Stomach (tissue), 9 donors: ENCODE data around the gene DSE. TPM values are rescaled to one million over a fixed set of nuclear protein-coding genes. Genes with fewer than 3 reads are reported as not detected.
A peak's percentile ranks its signal among the peaks of the same experiment; 100 is the strongest.

Source experiments
- DNase-seq, 2 donors: peaks; one replicate each; pipeline versions ENCODE4 v3.0.0 to v3.0.0-alpha.2; 2013 to 2019
- H3K27ac ChIP-seq, 5 donors: fragments of 200-600 bp in 4 of 5; sonication (generic) in 4 of 5; one replicate each; pipeline ENCODE4 v1.5.1; 2013 to 2019; ENCODE audit warnings: mild to moderate bottlenecking in 1 of 5, moderate library complexity in 1 of 5
- H3K27me3 ChIP-seq, 3 donors: fragments of 200-600 bp; sonication (generic); one replicate each; pipeline ENCODE4 v1.5.1; 2017 to 2019; ENCODE audit warnings: mixed run types in 1 of 3
- H3K36me3 ChIP-seq, 4 donors: fragments of 200-600 bp; sonication (generic); 1 replicate in 3 of 4; 2 replicates in 1 of 4; pipeline ENCODE4 v1.5.1; 2016 to 2019
- H3K4me1 ChIP-seq, 4 donors: fragments of 200-600 bp; sonication (generic); one replicate each; pipeline ENCODE4 v1.5.1; 2016 to 2019
- H3K4me3 ChIP-seq, 4 donors: fragments of 200-600 bp; sonication (generic) in 3 of 4; one replicate each; pipeline ENCODE4 v1.5.1; 2016 to 2019; ENCODE audit warnings: mild to moderate bottlenecking in 1 of 4
- H3K9me3 ChIP-seq, 4 donors: fragments of 200-600 bp; sonication (generic); one replicate each; pipeline ENCODE4 v1.5.1; 2016 to 2019
- CTCF ChIP-seq, 7 experiments: fragments of 450-650 bp in 4 of 7; fragments of 200-600 bp in 3 of 7; sonication (generic) in 3 of 7; IDR thresholded peaks; one replicate each; pipeline ENCODE4 v1.5.1; 2016 to 2019; ENCODE audit warnings: antibody characterized with exemption in 7 of 7, control low read depth in 2 of 7, mild to moderate bottlenecking in 1 of 7
- EP300 ChIP-seq: sonication (generic); formaldehyde crosslinking; IDR thresholded peaks from one replicate; pipeline ENCODE4 v1.6.1; 2017; ENCODE audit warnings: antibody characterized with exemption
- POLR2A ChIP-seq, 4 donors: fragments of 450-650 bp; IDR thresholded peaks; one replicate each; pipeline ENCODE4 v1.6.1; 2016; ENCODE audit warnings: antibody characterized with exemption in 4 of 4, control low read depth in 2 of 4, mild to moderate bottlenecking in 1 of 4, moderate library complexity in 1 of 4
- POLR2AphosphoS5 ChIP-seq, 3 donors: sonication (generic); formaldehyde crosslinking; IDR thresholded peaks; one replicate each; pipeline ENCODE4 v1.6.1; 2016; ENCODE audit warnings: antibody characterized with exemption in 3 of 3
- WGBS, 5 donors: extraction: QIAGEN DNeasy Blood & Tissue Kit in 3 of 5; methylation state at CpG; one replicate each; pipeline versions ENCODE4 v1.1.5 to v1.1.7; 2013 to 2018; 5-methylcytosine and 5-hydroxymethylcytosine counted together
- intact Hi-C: fragments of 100-400 bp; cut with DNase I; formaldehyde crosslinking; loops from one replicate; pipeline ENCODE4 v1.15.1; 2023; ENCODE audit warnings: low total_unique reads
- polyA plus RNA-seq, 3 donors: library from polyadenylated mRNA; stranded (reverse); fragments of 200-250 nt; gene quantifications; one replicate each; pipeline ENCODE4 v1.2.3, GENCODE V29; 2013
- total RNA-seq, 5 donors: library from RNA; depleted of rRNA; stranded (reverse); fragments of >200 nt; gene quantifications; one replicate each; pipeline versions ENCODE4 v1.1.0 to v1.2.3, GENCODE V29; 2014 to 2016
- donor health status: healthy with polysubstance abuse.
- donor health status: Bipolar disorder and iron deficiency.
- donor health status: healthy.

Gene DSE
- total and polyA plus RNA-seq, 8 donors: 3.8 to 39.8 (median 12.5) TPM

DNA sequence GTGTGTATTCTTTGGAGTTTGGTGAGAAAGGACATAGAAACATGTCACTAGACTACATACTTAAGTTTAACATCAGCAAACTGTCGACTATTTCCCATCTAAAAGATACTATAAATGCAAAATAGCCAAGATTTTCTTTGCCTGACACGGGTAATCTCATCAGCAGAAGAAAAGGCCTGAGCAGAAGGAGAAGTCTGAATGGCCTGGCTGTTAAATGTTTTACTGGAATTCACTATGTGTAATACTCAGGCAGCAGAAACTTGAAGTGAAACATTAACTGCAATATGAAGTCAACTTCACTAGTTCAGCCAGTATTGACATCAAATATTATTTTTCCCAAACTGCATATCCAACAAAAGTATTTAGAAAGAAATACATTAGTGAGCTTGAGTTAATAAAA, 6.4 kb upstream of the DSE start:
- DNase-seq: no peak
- peaks cover 0 to 2% (median under 1%) of the 10 kb centered on the region in 4 donors for H3K4me1 ChIP-seq
- H3K4me3 ChIP-seq: no peak overlapping the region
- no peaks in the 10 kb centered on the region for H3K27me3 ChIP-seq
- TF ChIP-seq EP300: no peak
- no peak for TF ChIP-seq POLR2A (IDR thresholded peaks at IDR 0.05)
- no peak for TF ChIP-seq CTCF (IDR thresholded peaks at IDR 0.05)
- no peak for TF ChIP-seq POLR2AphosphoS5 (IDR thresholded peaks at IDR 0.05)
- WGBS, 5 donors: 67 to 82% (median 75%) methylated on average over 2 of the region's 2 CpGs
- intact Hi-C loops: no loop called here
- no peaks in the 10 kb centered on the region for H3K36me3 ChIP-seq
- no peaks in the 10 kb centered on the region for H3K9me3 ChIP-seq
- no peak overlapping the region for H3K27ac ChIP-seq

GRCh38 chr6:116365743-116366142, 5.0 kb upstream of the DSE start:
- H3K9me3 ChIP-seq: no peaks in the 10 kb centered on the region
- H3K27me3 ChIP-seq: peaks cover 0 to under 1% (median 0%) of the 10 kb centered on the region in 3 donors
- intact Hi-C loops: no loop called here
- 68 to 87% (median 81%) methylated on average over 2 of the region's 2 CpGs for WGBS, 5 donors
- H3K36me3 ChIP-seq: no peaks in the 10 kb centered on the region
- H3K4me3 ChIP-seq: no peak overlapping the region
- no peak for DNase-seq
- H3K27ac ChIP-seq: no peak overlapping the region
- H3K4me1 ChIP-seq: peaks cover 2 to 11% (median 9%) of the 10 kb centered on the region in 4 donors
- TF ChIP-seq CTCF (IDR thresholded peaks at IDR 0.05) (no peak), POLR2A (IDR thresholded peaks at IDR 0.05) (no peak), EP300 (no peak), POLR2AphosphoS5 (IDR thresholded peaks at IDR 0.05) (no peak)

DNA sequence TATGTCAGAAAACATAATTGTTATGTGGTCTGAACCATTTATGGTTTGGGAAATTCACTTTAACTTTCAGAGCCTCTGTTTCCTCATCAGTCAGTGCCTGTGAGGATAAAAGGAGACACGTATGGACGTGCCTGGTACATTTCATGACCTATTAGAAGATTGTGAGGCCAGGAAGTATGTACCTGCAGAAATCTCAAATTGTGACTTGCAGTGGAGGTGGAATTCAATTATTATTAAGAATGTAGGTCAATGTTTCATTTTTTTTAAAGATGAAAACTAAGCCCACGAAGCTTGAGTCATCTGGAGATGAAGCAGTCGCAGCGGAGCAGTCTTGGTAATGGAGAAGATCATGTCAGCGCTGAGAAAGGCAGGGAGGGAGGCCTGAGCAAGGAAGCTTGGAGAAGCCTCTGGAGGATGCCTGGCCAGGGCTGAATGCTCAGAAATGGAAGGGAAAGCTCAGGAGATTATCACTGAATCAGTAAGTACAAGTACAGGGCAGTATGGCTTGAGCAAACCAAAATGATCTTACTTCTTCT, 3.9 kb upstream of the DSE start:
- peaks cover 0 to 5% (median 0%) of the 10 kb centered on the region in 3 donors for H3K27me3 ChIP-seq
- H3K36me3 ChIP-seq: no peaks in the 10 kb centered on the region
- H3K4me3 ChIP-seq: no peak overlapping the region
- WGBS, 5 donors: 88 to 96% (median 94%) methylated on average over 6 of the region's 6 CpGs
- no peak for TF ChIP-seq CTCF (IDR thresholded peaks at IDR 0.05)
- TF ChIP-seq POLR2AphosphoS5 (IDR thresholded peaks at IDR 0.05): no peak
- TF ChIP-seq EP300: no peak
- TF ChIP-seq POLR2A (IDR thresholded peaks at IDR 0.05): no peak
- intact Hi-C loops: no loop called here
- H3K9me3 ChIP-seq: no peaks in the 10 kb centered on the region
- peaks cover 7 to 17% (median 9%) of the 10 kb centered on the region in 4 donors for H3K4me1 ChIP-seq
- no peak overlapping the region for H3K27ac ChIP-seq
- DNase-seq: no peak

GRCh38 chr6:116369540-116369939, 1.2 kb upstream of the DSE start:
- intact Hi-C loops: no loop called here
- 47 to 71% (median 63%) methylated on average over 1 of the region's 1 CpG for WGBS, 5 donors
- H3K4me3 ChIP-seq: peak overlapping the region in 2 of 4 donors; percentile 83 to 85
- H3K4me1 ChIP-seq: peaks cover 7 to 33% (median 9%) of the 10 kb centered on the region in 4 donors
- TF ChIP-seq CTCF (IDR thresholded peaks at IDR 0.05) (no peak), POLR2A (IDR thresholded peaks at IDR 0.05) (no peak), POLR2AphosphoS5 (IDR thresholded peaks at IDR 0.05) (no peak), EP300 (no peak)
- H3K9me3 ChIP-seq: no peaks in the 10 kb centered on the region
- peak overlapping the region in 4 of 5 donors; percentile 84 to 95 (median 92) for H3K27ac ChIP-seq
- no peak for DNase-seq
- H3K36me3 ChIP-seq: no peaks in the 10 kb centered on the region
- H3K27me3 ChIP-seq: peaks cover 0 to 5% (median 0%) of the 10 kb centered on the region in 3 donors
